ENCODE results near the gene ABCF3.
"Not testable (repeated sequence)": the region's sequence is repeated elsewhere in the genome, so short reads cannot be mapped to it uniquely, and the experiment has no call there.

Gene ABCF3

DNA sequence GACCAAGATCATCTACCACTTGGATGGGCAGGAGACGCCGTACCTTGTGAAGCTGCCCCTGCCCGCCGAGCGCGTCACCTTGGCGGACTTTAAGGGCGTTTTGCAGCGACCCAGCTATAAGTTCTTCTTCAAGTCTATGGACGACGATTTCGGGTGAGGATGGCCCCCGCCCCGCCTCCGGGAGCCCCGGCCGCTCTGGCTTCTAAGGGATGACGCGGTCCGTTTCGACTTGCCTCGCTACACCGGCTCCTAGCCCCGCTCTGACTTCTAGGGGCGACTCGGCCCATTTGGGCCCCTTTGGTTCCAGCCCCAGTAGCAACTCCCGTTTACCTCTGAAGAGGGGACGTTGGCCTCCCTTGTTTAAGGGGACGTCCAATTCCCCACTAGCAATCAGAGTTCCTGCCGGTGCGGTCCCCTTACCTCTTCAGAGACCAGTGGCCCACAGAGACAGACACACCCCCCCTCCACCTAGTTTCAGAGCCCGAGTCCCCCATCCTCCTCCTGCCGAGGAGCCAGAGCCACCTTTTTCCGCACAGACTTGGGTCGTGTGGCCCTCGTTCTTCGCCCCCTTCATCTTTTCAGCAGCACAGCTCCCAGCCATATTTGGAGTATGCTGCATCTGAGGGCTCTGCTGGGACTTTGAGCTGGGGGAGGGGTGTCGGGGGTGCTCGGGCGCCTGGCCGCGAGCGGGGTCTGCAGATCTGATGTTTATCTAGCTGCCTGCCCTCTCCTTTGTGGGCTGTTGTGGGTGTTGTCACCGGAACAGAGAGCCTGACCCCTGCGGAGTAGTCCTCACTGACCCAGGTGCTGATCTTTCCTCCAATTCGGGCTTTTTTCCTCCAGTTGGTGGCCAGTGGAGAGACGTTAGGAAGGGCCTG lies 30.1 kb upstream of the ABCF3 start:
- Histone ChIP-seq H3K36me3 (ENCODE audit: control insufficient read depth, insufficient read depth, low read length) (0 out of 2 replicates have a peak, but pooled peaks cover 3% of the 10 kb centered on the region), H3K4me1 (ENCODE audit: control insufficient read depth, insufficient read depth, low read length) (peaks cover 11% of the 10 kb centered on the region; the same call in 1 of the 2 replicates), H3K9ac (ENCODE audit: low read length) (peak overlapping the region; percentile 95), H3K9me3 (ENCODE audit: control insufficient read depth, insufficient read depth, low read depth, low read length) (no peaks in the 10 kb centered on the region), H3K27ac (ENCODE audit: low read depth, low read length) (peak overlapping the region; percentile 89), H3K4me3 (ENCODE audit: low read depth, low read length) (peak overlapping the region; percentile 100), H3K27me3 (ENCODE audit: control insufficient read depth, insufficient read depth, low read length) (no peaks in the 10 kb centered on the region)

DNA sequence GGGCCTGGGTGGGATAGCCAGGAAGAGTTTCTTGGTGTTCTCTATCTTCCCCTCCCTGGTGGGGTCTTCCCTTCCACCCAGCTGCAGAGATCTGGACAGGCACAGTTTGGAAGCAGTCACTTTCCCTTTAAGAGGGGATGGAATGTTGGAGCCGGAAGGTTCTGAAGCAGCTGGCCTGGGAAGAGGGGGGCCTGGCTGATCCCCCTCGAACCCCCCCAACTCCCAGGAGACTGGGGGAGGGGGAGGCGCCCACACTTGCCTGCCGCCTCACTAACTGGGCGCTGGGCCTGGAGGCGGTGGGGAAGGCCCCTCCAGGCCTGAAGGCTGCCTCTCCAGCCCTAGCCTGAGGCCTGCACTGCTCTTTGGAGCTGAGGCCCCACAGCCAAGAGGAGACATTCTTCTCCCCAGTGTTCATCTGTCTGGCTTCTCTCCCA lies 29.5 kb upstream of the ABCF3 start:
- Histone ChIP-seq H3K9me3 (ENCODE audit: control insufficient read depth, insufficient read depth, low read depth, low read length) (no peaks in the 10 kb centered on the region), H3K4me3 (ENCODE audit: low read depth, low read length) (peak overlapping the region; percentile 100), H3K9ac (ENCODE audit: low read length) (peak overlapping the region; percentile 95), H3K27me3 (ENCODE audit: control insufficient read depth, insufficient read depth, low read length) (no peaks in the 10 kb centered on the region), H3K27ac (ENCODE audit: low read depth, low read length) (peak overlapping the region; percentile 29; the same call in 1 of the 2 replicates), H3K36me3 (ENCODE audit: control insufficient read depth, insufficient read depth, low read length) (0 out of 2 replicates have a peak, but pooled peaks cover 3% of the 10 kb centered on the region), H3K4me1 (ENCODE audit: control insufficient read depth, insufficient read depth, low read length) (peaks cover 11% of the 10 kb centered on the region; the same call in 1 of the 2 replicates)

DNA sequence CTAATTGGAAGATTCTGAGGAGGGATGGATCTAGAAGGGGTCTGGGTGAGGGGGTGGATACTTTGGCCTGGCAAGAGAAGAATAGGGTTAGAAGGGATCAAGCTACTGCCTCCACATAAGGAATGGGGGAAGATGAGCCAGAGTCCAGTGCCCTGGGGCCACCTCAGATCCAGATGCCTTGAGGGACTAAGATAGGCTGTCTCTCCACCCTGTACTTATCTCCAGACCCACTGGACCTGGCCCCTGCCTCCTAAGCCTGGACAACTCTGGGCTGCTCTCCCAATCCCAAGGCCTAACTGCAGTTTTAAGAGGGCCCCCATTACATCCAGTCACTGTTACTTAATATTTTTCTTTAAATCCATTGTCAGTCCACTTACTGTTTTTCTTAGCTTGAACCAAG lies 28.8 kb upstream of the ABCF3 start:
- 0 out of 2 replicates have a peak overlapping the region, but pooled peaks have one; percentile 29 for H3K27ac ChIP-seq (ENCODE audit: low read depth, low read length)
- peak overlapping the region; percentile 100 for H3K4me3 ChIP-seq (ENCODE audit: low read depth, low read length)
- peak overlapping the region; percentile 95 for H3K9ac ChIP-seq (ENCODE audit: low read length)
- peaks cover 11% of the 10 kb centered on the region; the same call in 1 of the 2 replicates for H3K4me1 ChIP-seq (ENCODE audit: control insufficient read depth, insufficient read depth, low read length)
- H3K9me3 ChIP-seq (ENCODE audit: control insufficient read depth, insufficient read depth, low read depth, low read length), result no peaks in the 10 kb centered on the region
- H3K27me3 ChIP-seq (ENCODE audit: control insufficient read depth, insufficient read depth, low read length), result no peaks in the 10 kb centered on the region
- H3K36me3 ChIP-seq (ENCODE audit: control insufficient read depth, insufficient read depth, low read length), result peaks cover 5% of the 10 kb centered on the region; the same call in 1 of the 2 replicates

DNA sequence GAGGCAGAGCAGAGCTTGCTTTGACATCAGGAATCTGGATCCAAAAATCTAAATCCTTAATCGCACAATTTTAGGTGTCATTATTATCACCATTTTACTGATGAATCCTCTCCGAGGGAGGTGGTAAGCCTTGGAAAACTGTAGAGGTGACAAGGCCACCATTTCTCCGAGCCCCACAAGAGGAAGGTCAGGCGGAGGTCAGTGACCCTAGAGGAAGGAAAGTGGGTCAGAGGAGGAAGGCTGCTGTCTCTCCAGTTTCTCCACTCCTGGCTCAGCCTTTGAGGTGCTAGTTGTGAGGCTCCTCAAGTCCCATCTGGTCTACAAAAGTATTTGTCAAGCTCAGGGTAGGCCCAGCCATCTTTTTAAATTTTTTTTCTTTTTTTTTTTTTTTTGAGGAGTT lies 27.6 kb upstream of the ABCF3 start:
- H3K27me3 ChIP-seq (ENCODE audit: control insufficient read depth, insufficient read depth, low read length), result no peaks in the 10 kb centered on the region
- no peak overlapping the region for H3K27ac ChIP-seq (ENCODE audit: low read depth, low read length)
- no peaks in the 10 kb centered on the region for H3K9me3 ChIP-seq (ENCODE audit: control insufficient read depth, insufficient read depth, low read depth, low read length)
- H3K9ac ChIP-seq (ENCODE audit: low read length), result no peak overlapping the region
- H3K4me3 ChIP-seq (ENCODE audit: low read depth, low read length), result no peak overlapping the region
- H3K36me3 ChIP-seq (ENCODE audit: control insufficient read depth, insufficient read depth, low read length), result peaks cover 10% of the 10 kb centered on the region
- H3K4me1 ChIP-seq (ENCODE audit: control insufficient read depth, insufficient read depth, low read length), result peaks cover 11% of the 10 kb centered on the region; the same call in 1 of the 2 replicates

DNA sequence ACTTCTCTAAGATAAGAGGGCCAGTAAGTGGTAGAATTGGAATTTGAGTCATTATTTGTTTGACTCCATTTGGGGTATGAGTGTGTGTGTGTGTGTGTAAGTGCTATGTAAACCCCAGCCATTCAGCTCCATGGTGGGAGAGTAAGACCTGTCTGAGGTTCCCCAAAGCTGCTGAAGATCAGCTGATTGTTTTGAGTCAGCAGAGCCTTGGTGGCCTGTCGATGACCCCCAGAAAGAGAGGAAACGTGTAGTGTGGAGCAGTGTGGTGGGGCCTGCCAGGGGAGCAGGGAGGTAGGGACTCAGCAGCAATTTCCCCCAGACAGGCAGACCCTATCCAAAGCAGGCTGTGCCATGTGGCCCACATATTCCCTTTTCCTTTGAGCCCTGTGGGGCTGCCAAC lies 25.5 kb upstream of the ABCF3 start:
- Histone ChIP-seq H3K27me3 (ENCODE audit: control insufficient read depth, insufficient read depth, low read length) (no peaks in the 10 kb centered on the region), H3K27ac (ENCODE audit: low read depth, low read length) (no peak overlapping the region), H3K9me3 (ENCODE audit: control insufficient read depth, insufficient read depth, low read depth, low read length) (no peaks in the 10 kb centered on the region), H3K36me3 (ENCODE audit: control insufficient read depth, insufficient read depth, low read length) (peaks cover 31% of the 10 kb centered on the region), H3K4me1 (ENCODE audit: control insufficient read depth, insufficient read depth, low read length) (peaks cover 11% of the 10 kb centered on the region; the same call in 1 of the 2 replicates), H3K9ac (ENCODE audit: low read length) (no peak overlapping the region), H3K4me3 (ENCODE audit: low read depth, low read length) (no peak overlapping the region)

DNA sequence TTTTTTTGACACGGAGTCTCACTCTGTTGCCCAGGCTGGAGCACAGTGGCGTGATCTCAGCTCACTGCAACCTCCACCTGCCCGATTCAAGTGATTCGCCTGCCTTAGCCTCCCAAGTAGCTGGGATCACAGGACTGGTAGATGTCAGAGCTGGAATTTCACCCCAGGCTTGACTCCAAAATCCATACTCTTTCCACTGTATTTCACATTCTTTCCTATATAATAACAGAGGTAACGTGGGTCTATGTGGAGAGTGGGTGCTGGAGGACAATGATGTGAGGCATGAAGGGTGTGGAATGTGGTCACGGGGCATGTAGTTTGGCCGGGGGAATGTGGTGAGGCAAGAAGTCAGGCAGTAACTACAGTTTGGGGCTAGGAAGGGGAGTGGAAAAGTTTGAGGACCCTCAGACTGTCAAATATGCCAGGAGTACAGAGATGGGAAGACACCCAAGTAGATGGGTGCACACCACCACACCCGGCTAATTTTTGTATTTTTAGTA lies 23.4 kb upstream of the ABCF3 start:
- not testable (repeated sequence) for H3K4me3 ChIP-seq (ENCODE audit: low read depth, low read length); H3K9me3 ChIP-seq (ENCODE audit: control insufficient read depth, insufficient read depth, low read depth, low read length); H3K4me1 ChIP-seq (ENCODE audit: control insufficient read depth, insufficient read depth, low read length); H3K27ac ChIP-seq (ENCODE audit: low read depth, low read length); H3K9ac ChIP-seq (ENCODE audit: low read length); H3K27me3 ChIP-seq (ENCODE audit: control insufficient read depth, insufficient read depth, low read length)
- peaks cover 53% of the 10 kb centered on the region for H3K36me3 ChIP-seq (ENCODE audit: control insufficient read depth, insufficient read depth, low read length)

DNA sequence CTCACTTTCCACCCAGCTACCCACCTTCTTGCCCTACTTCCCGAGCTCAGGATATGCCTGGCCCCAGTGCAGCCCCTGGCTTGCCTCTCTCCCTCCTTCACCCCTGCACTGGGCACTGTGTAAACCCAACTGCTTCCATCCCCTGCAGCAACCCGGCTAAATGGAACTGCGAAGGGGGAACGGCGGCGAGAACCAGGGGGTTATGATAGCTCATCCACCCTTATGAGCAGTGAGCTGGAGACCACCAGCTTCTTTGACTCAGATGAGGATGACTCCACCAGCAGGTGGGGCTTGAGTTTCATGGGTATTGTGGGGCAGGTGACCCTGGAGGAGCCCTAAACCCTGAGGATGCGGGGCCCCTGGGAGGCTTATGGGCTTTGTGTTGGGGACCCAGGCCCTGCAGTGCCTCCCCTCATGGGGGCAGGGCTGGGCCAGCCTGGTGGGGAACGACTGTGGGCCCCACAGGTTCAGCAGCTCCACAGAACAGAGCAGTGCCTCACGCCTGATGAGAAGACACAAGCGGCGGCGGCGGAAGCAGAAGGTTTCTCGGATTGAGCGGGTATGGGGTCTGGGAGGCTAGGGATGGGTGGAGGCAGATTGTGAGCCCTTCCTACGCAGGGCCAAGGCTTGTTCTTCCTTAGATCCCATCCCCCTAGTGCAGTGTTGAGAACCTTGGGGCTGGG lies 21.2 kb upstream of the ABCF3 start:
- Histone ChIP-seq H3K36me3 (ENCODE audit: control insufficient read depth, insufficient read depth, low read length) (peaks cover 70% of the 10 kb centered on the region), H3K27me3 (ENCODE audit: control insufficient read depth, insufficient read depth, low read length) (no peaks in the 10 kb centered on the region), H3K9me3 (ENCODE audit: control insufficient read depth, insufficient read depth, low read depth, low read length) (no peaks in the 10 kb centered on the region)

DNA sequence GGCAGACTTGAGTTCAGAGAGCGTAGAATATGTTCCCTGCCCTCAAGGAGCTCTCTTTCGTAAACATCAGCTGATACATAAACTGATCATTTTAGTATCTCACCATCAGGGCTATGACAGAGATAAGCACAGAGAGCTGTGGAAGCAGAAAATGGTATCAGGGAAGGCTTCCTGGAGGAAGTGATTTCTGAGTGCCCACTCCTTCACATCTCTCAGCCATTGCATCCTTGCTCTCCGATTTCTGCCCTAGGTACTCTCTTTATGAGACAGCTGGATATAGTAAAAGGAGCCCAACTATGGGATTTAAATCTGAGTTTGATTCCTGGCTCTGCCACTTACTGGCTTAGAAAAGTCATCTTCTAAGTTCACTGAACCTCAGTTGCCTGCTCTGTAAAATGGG lies 20.5 kb upstream of the ABCF3 start:
- Histone ChIP-seq H3K36me3 (ENCODE audit: control insufficient read depth, insufficient read depth, low read length) (peaks cover 72% of the 10 kb centered on the region), H3K4me3 (ENCODE audit: low read depth, low read length) (no peak overlapping the region), H3K4me1 (ENCODE audit: control insufficient read depth, insufficient read depth, low read length) (no peaks in the 10 kb centered on the region), H3K9me3 (ENCODE audit: control insufficient read depth, insufficient read depth, low read depth, low read length) (no peaks in the 10 kb centered on the region), H3K27me3 (ENCODE audit: control insufficient read depth, insufficient read depth, low read length) (no peaks in the 10 kb centered on the region), H3K9ac (ENCODE audit: low read length) (no peak overlapping the region), H3K27ac (ENCODE audit: low read depth, low read length) (no peak overlapping the region)

More for the DNA sequence above, 21.2 kb upstream of the ABCF3 start:
- H3K4me1 ChIP-seq (ENCODE audit: control insufficient read depth, insufficient read depth, low read length), result no peaks in the 10 kb centered on the region
- H3K27ac ChIP-seq (ENCODE audit: low read depth, low read length), result no peak overlapping the region
- no peak overlapping the region for H3K4me3 ChIP-seq (ENCODE audit: low read depth, low read length)
- H3K9ac ChIP-seq (ENCODE audit: low read length), result no peak overlapping the region

DNA sequence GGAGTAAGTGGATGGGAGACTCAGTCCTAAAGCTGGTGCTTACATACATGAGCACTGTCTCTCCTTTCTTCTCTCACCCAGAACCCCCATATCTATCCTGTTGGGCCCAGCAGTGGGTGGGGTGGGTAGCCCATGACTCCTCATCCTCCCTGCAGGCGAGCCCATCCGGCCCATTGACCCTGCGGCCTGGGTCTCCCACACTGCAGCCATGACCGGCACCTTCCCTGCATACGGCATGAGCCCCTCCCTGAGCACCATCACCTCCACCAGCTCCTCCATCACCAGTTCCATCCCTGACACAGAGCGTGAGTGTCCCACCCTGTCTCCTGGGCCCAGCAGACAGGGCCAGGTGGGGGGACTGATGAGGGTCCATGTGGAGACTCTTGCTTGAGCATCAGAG lies 19.3 kb upstream of the ABCF3 start:
- H3K36me3 ChIP-seq (ENCODE audit: control insufficient read depth, insufficient read depth, low read length), result peaks cover 82% of the 10 kb centered on the region

DNA sequence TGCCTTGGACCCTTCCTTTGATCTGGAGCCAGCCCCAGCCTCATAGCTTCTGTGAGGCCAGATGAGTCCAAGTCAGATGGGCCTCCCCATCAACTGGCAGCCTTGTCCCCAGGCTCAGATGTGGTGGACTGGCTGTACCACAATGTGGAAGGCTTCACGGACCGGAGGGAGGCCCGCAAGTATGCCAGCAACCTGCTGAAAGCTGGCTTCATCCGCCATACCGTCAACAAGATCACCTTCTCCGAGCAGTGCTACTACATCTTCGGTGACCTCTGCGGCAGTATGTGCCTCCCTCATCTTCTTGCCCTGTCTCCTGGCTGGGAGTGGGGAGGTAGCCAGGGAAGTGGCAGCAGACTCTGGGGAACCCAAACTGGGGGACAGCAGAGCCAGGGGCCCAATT lies 18.2 kb upstream of the ABCF3 start:
- Histone ChIP-seq H3K27me3 (ENCODE audit: control insufficient read depth, insufficient read depth, low read length) (no peaks in the 10 kb centered on the region), H3K4me1 (ENCODE audit: control insufficient read depth, insufficient read depth, low read length) (peaks cover 7% of the 10 kb centered on the region; the same call in 1 of the 2 replicates), H3K4me3 (ENCODE audit: low read depth, low read length) (no peak overlapping the region), H3K27ac (ENCODE audit: low read depth, low read length) (no peak overlapping the region), H3K9me3 (ENCODE audit: control insufficient read depth, insufficient read depth, low read depth, low read length) (no peaks in the 10 kb centered on the region), H3K36me3 (ENCODE audit: control insufficient read depth, insufficient read depth, low read length) (peaks cover 90% of the 10 kb centered on the region), H3K9ac (ENCODE audit: low read length) (no peak overlapping the region)

More for the DNA sequence above, 19.3 kb upstream of the ABCF3 start:
- no peaks in the 10 kb centered on the region for H3K9me3 ChIP-seq (ENCODE audit: control insufficient read depth, insufficient read depth, low read depth, low read length)
- H3K4me1 ChIP-seq (ENCODE audit: control insufficient read depth, insufficient read depth, low read length), result peaks cover 7% of the 10 kb centered on the region; the same call in 1 of the 2 replicates
- H3K27me3 ChIP-seq (ENCODE audit: control insufficient read depth, insufficient read depth, low read length), result no peaks in the 10 kb centered on the region
- no peak overlapping the region for H3K9ac ChIP-seq (ENCODE audit: low read length)
- no peak overlapping the region for H3K27ac ChIP-seq (ENCODE audit: low read depth, low read length)
- no peak overlapping the region for H3K4me3 ChIP-seq (ENCODE audit: low read depth, low read length)

Data from HUES6 (cell line).